NCI-H1436 (cell line): ENCODE data around the gene GRIPAP1.

Experiments
- DNase-seq: peaks from one replicate; lab custom pipeline; 2025; lab: John Stamatoyannopoulos, UW

The GRIPAP1 gene

GRCh38 chrX:48924270-48924669 lies 77.8 kb downstream of the GRIPAP1 start:
- DNase-seq, result no peak

DNA sequence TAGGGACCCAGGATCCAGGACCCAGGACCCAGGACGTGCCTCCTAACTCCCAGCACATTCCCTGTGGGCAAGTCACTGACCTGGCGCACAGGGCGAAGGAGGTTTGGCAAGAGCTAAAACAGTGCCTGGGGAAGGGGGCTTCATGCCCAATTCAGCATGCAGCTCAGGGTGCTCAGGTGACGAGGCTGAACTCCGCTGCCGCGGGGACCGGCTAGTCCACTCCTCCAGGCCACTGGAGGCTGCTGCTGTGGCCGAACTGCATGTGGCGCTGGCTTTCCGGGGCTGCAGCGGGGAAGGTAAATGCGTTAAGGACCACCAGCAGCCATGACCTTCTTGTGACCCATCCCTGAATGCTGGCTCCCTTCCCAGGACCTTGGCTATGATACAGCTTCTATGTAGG lies 78.3 kb downstream of the GRIPAP1 start:
- DNase-seq, result no peak
